SK-N-MC (cell line): ENCODE results near the gene MGAT5.

ENCODE experiments used
- DNase-seq: peaks from one replicate; pipeline ENCODE4 v3.0.0-alpha.2; 2011; ENCODE audit warnings: low read depth, low spot score
- H3K27ac ChIP-seq: fragments of 200-600 bp; sonication (generic); 2 replicates; pipeline ENCODE4 v1.5.1; 2016; ENCODE audit warnings: mixed run types
- H3K36me3 ChIP-seq: fragments of 200-600 bp; sonication (generic); 2 replicates; pipeline ENCODE4 v1.6.1; 2017; ENCODE audit warnings: antibody characterized with exemption, low read length, mixed read lengths; ENCODE audit not compliant: insufficient read depth
- H3K4me3 ChIP-seq: fragments of 200-600 bp; sonication (generic); 2 replicates; pipeline ENCODE4 v1.5.1; 2016
- H3K9ac ChIP-seq: fragments of 200-600 bp; sonication (generic); 2 replicates; pipeline ENCODE4 v1.8.0; 2017; ENCODE audit warnings: mixed run types, mixed read lengths; ENCODE audit not compliant: insufficient read length
- H3K9me3 ChIP-seq: fragments of 200-600 bp; sonication (generic); 2 replicates; pipeline ENCODE4 v1.6.1; 2017; ENCODE audit warnings: low read depth, mild to moderate bottlenecking, antibody characterized with exemption, low read length, moderate library complexity, mixed read lengths
- EZH2 ChIP-seq: fragments of 200-600 bp; sonication (generic); IDR thresholded peaks from one replicate; pipeline ENCODE4 v1.6.1; 2017; ENCODE audit warnings: antibody characterized with exemption
- FOXP2 ChIP-seq: optimal IDR thresholded peaks from 2 replicates; pipeline ENCODE3; 2011; ENCODE audit warnings: mild to moderate bottlenecking, moderate library complexity; ENCODE audit not compliant: insufficient read depth; ENCODE audit errors: extremely low read length, control extremely low read depth
- POLR2AphosphoS5 ChIP-seq: IDR thresholded peaks from 2 replicates; pipeline ENCODE4 v1.6.1; 2012; ENCODE audit warnings: mild to moderate bottlenecking, low read depth, low read length, borderline replicate concordance

MGAT5 gene

GRCh38 chr2:134431838-134432434 is 178.1 kb downstream of the MGAT5 start:
- TF ChIP-seq EZH2 = no peak
- no peak for TF ChIP-seq POLR2AphosphoS5
- TF ChIP-seq FOXP2 = no peak
- no peak overlapping the region for H3K4me3 ChIP-seq
- no peaks in the 10 kb centered on the region for H3K9me3 ChIP-seq
- H3K36me3 ChIP-seq = no peaks in the 10 kb centered on the region
- DNase-seq = peak; percentile 20
- no peak overlapping the region for H3K9ac ChIP-seq
- H3K27ac ChIP-seq = peak overlapping the region; percentile 11; the same call in 1 of the 2 replicates

- no peak overlapping the region for H3K27ac ChIP-seq
- no peaks in the 10 kb centered on the region for H3K9me3 ChIP-seq
- no peaks in the 10 kb centered on the region for H3K36me3 ChIP-seq
- no peak overlapping the region for H3K9ac ChIP-seq
- DNase-seq = no peak
- no peak for TF ChIP-seq POLR2AphosphoS5
- H3K4me3 ChIP-seq = no peak overlapping the region
These were observed 178.6 kb downstream of the MGAT5 start for GRCh38 chr2:134432435-134432883.

GRCh38 chr2:134433469-134433868 is 179.6 kb downstream of the MGAT5 start:
- H3K9me3 ChIP-seq = no peaks in the 10 kb centered on the region
- DNase-seq = no peak
- H3K36me3 ChIP-seq = no peaks in the 10 kb centered on the region
- no peak overlapping the region for H3K9ac ChIP-seq
- no peak overlapping the region for H3K4me3 ChIP-seq
- no peak overlapping the region for H3K27ac ChIP-seq
- no peak for TF ChIP-seq FOXP2
- TF ChIP-seq POLR2AphosphoS5 = no peak
- no peak for TF ChIP-seq EZH2

- no peak for TF ChIP-seq FOXP2
- no peak for TF ChIP-seq POLR2AphosphoS5
- TF ChIP-seq EZH2 = no peak
- H3K36me3 ChIP-seq = no peaks in the 10 kb centered on the region
- H3K9ac ChIP-seq = no peak overlapping the region
- no peak overlapping the region for H3K4me3 ChIP-seq
- no peak overlapping the region for H3K27ac ChIP-seq
- no peak for DNase-seq
- no peaks in the 10 kb centered on the region for H3K9me3 ChIP-seq
These were observed 180.1 kb downstream of the MGAT5 start for GRCh38 chr2:134433979-134434378.

- Histone ChIP-seq H3K36me3 (no peaks in the 10 kb centered on the region), H3K4me3 (no peak overlapping the region)
These were observed 181.6 kb downstream of the MGAT5 start for GRCh38 chr2:134435505-134435904.

GRCh38 chr2:134435936-134436335 is 182.1 kb downstream of the MGAT5 start:
- no peaks in the 10 kb centered on the region for H3K36me3 ChIP-seq
- no peak overlapping the region for H3K27ac ChIP-seq
- H3K4me3 ChIP-seq = no peak overlapping the region
- no peak overlapping the region for H3K9ac ChIP-seq
- H3K9me3 ChIP-seq = no peaks in the 10 kb centered on the region
- no peak for DNase-seq
- TF ChIP-seq POLR2AphosphoS5 (no peak), EZH2 (no peak), FOXP2 (no peak)

More at GRCh38 chr2:134435505-134435904, 181.6 kb downstream of the MGAT5 start:
- TF ChIP-seq EZH2 (no peak), POLR2AphosphoS5 (no peak), FOXP2 (no peak)
- Histone ChIP-seq H3K9ac (no peak overlapping the region), H3K27ac (no peak overlapping the region), H3K9me3 (no peaks in the 10 kb centered on the region)
- DNase-seq = no peak

- no peak overlapping the region for H3K27ac ChIP-seq
- H3K9ac ChIP-seq = no peak overlapping the region
- H3K36me3 ChIP-seq = no peaks in the 10 kb centered on the region
- no peak for DNase-seq
- H3K9me3 ChIP-seq = no peaks in the 10 kb centered on the region
- no peak for TF ChIP-seq POLR2AphosphoS5
- TF ChIP-seq FOXP2 = no peak
- no peak for TF ChIP-seq EZH2
- H3K4me3 ChIP-seq = no peak overlapping the region
These were observed 182.8 kb downstream of the MGAT5 start for GRCh38 chr2:134436706-134437105.

GRCh38 chr2:134438371-134438770 is 184.5 kb downstream of the MGAT5 start:
- Histone ChIP-seq H3K27ac (no peak overlapping the region), H3K4me3 (no peak overlapping the region), H3K9me3 (no peaks in the 10 kb centered on the region), H3K9ac (no peak overlapping the region), H3K36me3 (no peaks in the 10 kb centered on the region)
- TF ChIP-seq EZH2 = no peak
- no peak for TF ChIP-seq POLR2AphosphoS5
- TF ChIP-seq FOXP2 = no peak
- no peak for DNase-seq
